ENCODE data around the gene ATP8B4.

- TF ChIP-seq CTCF (conservative IDR thresholded peaks at IDR 0.05; ENCODE audit: low read depth, low read length) (no peak), EZH2phosphoT487 (IDR thresholded peaks at IDR 0.05; ENCODE audit: borderline replicate concordance, low read length) (no peak)
Observed at GRCh38 chr15:49887659-49888322, 231.2 kb downstream of the ATP8B4 start.

Data from PC-3 (cell line).